Neural progenitor cell (in vitro differentiated cells): ENCODE measurements around the gene CARMIL1. TPM values are rescaled to one million over a fixed set of nuclear protein-coding genes. Genes with fewer than 3 reads are reported as not detected.

ENCODE experiments used
- DNase-seq: peaks from one replicate; pipeline ENCODE4 v3.0.0-alpha.2; 2016; ENCODE audit warnings: low spot score
- H2AFZ ChIP-seq: fragments of 200-600 bp; sonication (generic); replicated peaks from 2 replicates; pipeline ENCODE4 v1.6.1; 2016; ENCODE audit warnings: antibody characterized with exemption
- H3F3A ChIP-seq: fragments of 200-600 bp; sonication (generic); 2 replicates; pipeline ENCODE4 v1.6.1; 2016; ENCODE audit warnings: antibody characterized with exemption, low read depth
- H3K27ac ChIP-seq: fragments of 200-600 bp; sonication (generic); 2 replicates; pipeline ENCODE4 v1.5.1; 2016; ENCODE audit warnings: mild to moderate bottlenecking
- H3K27me3 ChIP-seq: fragments of 200-600 bp; sonication (generic); 2 replicates; pipeline ENCODE4 v1.6.1; 2016; ENCODE audit warnings: mild to moderate bottlenecking, moderate library complexity
- H3K36me3 ChIP-seq: fragments of 200-600 bp; sonication (generic); 2 replicates; pipeline ENCODE4 v1.5.1; 2016
- H3K4me1 ChIP-seq: fragments of 200-600 bp; sonication (generic); 2 replicates; pipeline ENCODE4 v1.6.1; 2016; ENCODE audit warnings: mixed run types
- H3K4me2 ChIP-seq: fragments of 200-600 bp; sonication (generic); 2 replicates; pipeline ENCODE4 v1.6.1; 2016
- H3K4me3 ChIP-seq: fragments of 200-600 bp; sonication (generic); 2 replicates; pipeline ENCODE4 v1.5.1; 2016
- H3K79me2 ChIP-seq: fragments of 200-600 bp; sonication (generic); 2 replicates; pipeline ENCODE4 v1.6.1; 2016; ENCODE audit warnings: low read depth
- H3K9ac ChIP-seq: fragments of 200-600 bp; sonication (generic); 2 replicates; pipeline ENCODE4 v1.6.1; 2016
- H3K9me3 ChIP-seq: fragments of 200-600 bp; sonication (generic); 2 replicates; pipeline ENCODE4 v1.5.1; 2016; ENCODE audit warnings: low read depth
- H4K20me1 ChIP-seq: fragments of 200-600 bp; sonication (generic); 2 replicates; pipeline ENCODE4 v1.6.1; 2016; ENCODE audit warnings: low read depth
- H3K27ac Mint-ChIP-seq: 3 replicates; pipeline ENCODE4 v1.8.0; 2021; ENCODE audit warnings: mixed read lengths
- H3K27me3 Mint-ChIP-seq: 2 replicates; pipeline ENCODE4 v1.8.0; 2022; ENCODE audit warnings: low read depth, mild to moderate bottlenecking, inconsistent platforms, moderate library complexity, mixed read lengths; ENCODE audit not compliant: insufficient read depth
- H3K36me3 Mint-ChIP-seq: 3 replicates; pipeline ENCODE4 v1.8.0; 2021; ENCODE audit warnings: mixed read lengths
- H3K4me1 Mint-ChIP-seq: 3 replicates; pipeline ENCODE4 v1.8.0; 2021; ENCODE audit warnings: mixed read lengths
- H3K4me3 Mint-ChIP-seq: 3 replicates; pipeline ENCODE4 v1.8.0; 2021; ENCODE audit warnings: mild to moderate bottlenecking, moderate library complexity, mixed read lengths
- H3K9me3 Mint-ChIP-seq: 3 replicates; pipeline ENCODE4 v1.8.0; 2020; ENCODE audit warnings: mixed read lengths
- EZH2 ChIP-seq: fragments of 200-600 bp; sonication (generic); IDR thresholded peaks from 2 replicates; pipeline ENCODE4 v1.6.1; 2017; ENCODE audit warnings: antibody characterized with exemption, mild to moderate bottlenecking, moderate library complexity
- EZH2phosphoT487 ChIP-seq: fragments of 200-600 bp; sonication (generic); IDR thresholded peaks from 2 replicates; pipeline ENCODE4 v1.6.1; 2017; ENCODE audit warnings: antibody characterized with exemption
- total RNA-seq: library from RNA; depleted of rRNA; stranded (reverse); fragments of >200 nt; gene quantifications from 2 replicates; pipeline ENCODE4 v1.2.3, GENCODE V29; 2015; ENCODE audit warnings: low replicate concordance
- TF ChIP-seq, protein P1 (sequence below): fragments of 200-600 bp; sonication (generic); IDR thresholded peaks from 2 replicates; pipeline ENCODE4 v1.5.1; 2017; ENCODE audit warnings: antibody characterized with exemption, mild to moderate bottlenecking

The CARMIL1 gene
- total RNA-seq, 1 donor from 2014 or later: 13.3 TPM

DNA sequence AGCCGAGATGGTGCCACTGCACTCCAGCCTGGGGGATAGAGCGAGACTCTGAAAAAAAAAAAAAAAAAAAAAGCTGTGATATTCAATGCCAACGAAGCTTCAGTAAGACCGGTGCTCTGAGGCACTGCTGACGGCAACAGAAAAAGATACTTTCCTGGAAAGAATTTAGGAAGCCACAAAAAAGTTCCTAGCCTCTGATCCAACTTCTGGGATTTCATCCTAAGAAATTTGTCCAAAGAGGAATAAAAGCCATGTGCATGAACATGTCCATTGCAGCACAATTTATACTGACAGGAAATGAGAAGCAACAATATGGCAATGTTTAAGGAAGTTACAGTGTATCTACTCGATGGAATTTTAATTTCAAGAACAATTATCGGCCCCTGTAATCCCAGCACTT is 24.5 kb upstream of the CARMIL1 start:
- Histone ChIP-seq H4K20me1 (no peaks in the 10 kb centered on the region), H3K4me1 (no peaks in the 10 kb centered on the region), H3K4me2 (no peak overlapping the region), H3K27ac (no peak overlapping the region), H3K79me2 (no peaks in the 10 kb centered on the region), H2AFZ (no peak overlapping the region), H3K4me3 (no peak overlapping the region), H3K27me3 (no peaks in the 10 kb centered on the region), H3K9ac (no peak overlapping the region), H3F3A (no peaks in the 10 kb centered on the region), H3K36me3 (no peaks in the 10 kb centered on the region), H3K9me3 (no peaks in the 10 kb centered on the region)
- Mint-ChIP-seq H3K36me3 (no peaks in the 10 kb centered on the region), H3K27me3 (peaks cover 3% of the 10 kb centered on the region), H3K4me1 (peaks cover 3% of the 10 kb centered on the region), H3K27ac (no peak overlapping the region), H3K4me3 (no peak overlapping the region), H3K9me3 (no peaks in the 10 kb centered on the region)
- TF ChIP-seq EZH2: no peak
- TF ChIP-seq, protein P1, sequence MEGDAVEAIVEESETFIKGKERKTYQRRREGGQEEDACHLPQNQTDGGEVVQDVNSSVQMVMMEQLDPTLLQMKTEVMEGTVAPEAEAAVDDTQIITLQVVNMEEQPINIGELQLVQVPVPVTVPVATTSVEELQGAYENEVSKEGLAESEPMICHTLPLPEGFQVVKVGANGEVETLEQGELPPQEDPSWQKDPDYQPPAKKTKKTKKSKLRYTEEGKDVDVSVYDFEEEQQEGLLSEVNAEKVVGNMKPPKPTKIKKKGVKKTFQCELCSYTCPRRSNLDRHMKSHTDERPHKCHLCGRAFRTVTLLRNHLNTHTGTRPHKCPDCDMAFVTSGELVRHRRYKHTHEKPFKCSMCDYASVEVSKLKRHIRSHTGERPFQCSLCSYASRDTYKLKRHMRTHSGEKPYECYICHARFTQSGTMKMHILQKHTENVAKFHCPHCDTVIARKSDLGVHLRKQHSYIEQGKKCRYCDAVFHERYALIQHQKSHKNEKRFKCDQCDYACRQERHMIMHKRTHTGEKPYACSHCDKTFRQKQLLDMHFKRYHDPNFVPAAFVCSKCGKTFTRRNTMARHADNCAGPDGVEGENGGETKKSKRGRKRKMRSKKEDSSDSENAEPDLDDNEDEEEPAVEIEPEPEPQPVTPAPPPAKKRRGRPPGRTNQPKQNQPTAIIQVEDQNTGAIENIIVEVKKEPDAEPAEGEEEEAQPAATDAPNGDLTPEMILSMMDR: no peak
- TF ChIP-seq EZH2phosphoT487: no peak
- DNase-seq: no peak

DNA sequence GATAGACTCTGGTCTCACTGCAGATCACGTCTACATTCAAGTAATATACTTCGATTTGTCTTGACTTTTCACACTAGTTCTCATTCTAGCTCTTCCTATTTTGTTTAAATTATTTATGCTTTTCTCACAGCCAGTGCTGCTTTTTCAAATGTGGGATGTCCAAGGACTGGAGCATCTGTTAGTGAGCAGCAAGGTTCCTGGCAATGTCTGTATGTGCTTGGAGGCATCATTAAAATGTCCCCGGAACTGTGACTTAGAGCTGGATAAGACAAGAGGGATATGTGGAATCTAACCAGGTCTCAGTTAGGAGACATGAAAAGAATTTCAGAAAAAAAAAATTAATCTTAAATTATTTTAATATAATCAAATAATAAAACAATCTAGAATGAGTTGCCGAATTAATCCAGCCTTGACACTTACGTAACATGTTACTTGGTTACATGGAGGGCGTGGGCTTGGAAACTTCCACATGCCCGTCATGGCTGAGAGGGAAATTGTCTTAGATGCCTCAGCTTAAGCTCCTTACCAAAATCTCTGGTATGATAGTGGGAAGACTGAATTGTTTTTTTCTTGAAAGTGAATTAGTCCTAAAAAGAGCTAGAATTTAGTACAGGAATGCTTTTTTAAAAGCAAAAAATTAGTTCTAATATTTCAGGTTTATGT is 21.4 kb upstream of the CARMIL1 start:
- H3K27ac ChIP-seq: no peak overlapping the region
- H3K27me3 ChIP-seq: no peaks in the 10 kb centered on the region
- no peak overlapping the region for H3K9ac ChIP-seq
- H3K4me1 ChIP-seq: no peaks in the 10 kb centered on the region
- no peaks in the 10 kb centered on the region for H3K79me2 ChIP-seq
- Mint-ChIP-seq H3K36me3 (no peaks in the 10 kb centered on the region), H3K27me3 (peaks cover 5% of the 10 kb centered on the region), H3K4me1 (no peaks in the 10 kb centered on the region), H3K4me3 (no peak overlapping the region), H3K9me3 (no peaks in the 10 kb centered on the region), H3K27ac (no peak overlapping the region)
- H3K4me2 ChIP-seq: no peak overlapping the region
- H4K20me1 ChIP-seq: no peaks in the 10 kb centered on the region
- no peaks in the 10 kb centered on the region for H3F3A ChIP-seq
- TF ChIP-seq, protein P1: no peak
- TF ChIP-seq EZH2phosphoT487: no peak
- TF ChIP-seq EZH2: no peak
- H3K4me3 ChIP-seq: no peak overlapping the region
- H2AFZ ChIP-seq: peak overlapping the region; percentile 32
- no peaks in the 10 kb centered on the region for H3K36me3 ChIP-seq
- H3K9me3 ChIP-seq: no peaks in the 10 kb centered on the region
- no peak for DNase-seq

DNA sequence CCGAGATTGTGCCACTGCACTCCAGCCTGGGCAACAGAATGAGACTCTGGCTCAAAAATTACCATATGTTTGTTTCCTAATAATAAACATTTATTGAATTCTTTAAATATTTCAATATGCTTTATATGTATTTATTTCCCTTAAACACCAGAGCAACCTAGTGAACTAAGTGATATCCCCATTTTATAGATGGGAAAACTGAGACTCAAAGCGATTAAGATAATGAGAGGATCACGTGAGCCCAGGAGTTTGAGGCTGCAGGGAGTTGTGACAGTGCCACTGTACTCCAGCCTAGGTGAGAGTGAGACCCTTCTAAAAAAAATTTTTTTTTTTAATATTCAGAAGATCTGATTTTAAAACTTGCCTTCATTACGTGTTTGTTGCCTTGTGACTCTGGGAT is 19.4 kb upstream of the CARMIL1 start:
- Mint-ChIP-seq H3K9me3 (no peaks in the 10 kb centered on the region), H3K4me3 (no peak overlapping the region), H3K4me1 (no peaks in the 10 kb centered on the region), H3K27ac (no peak overlapping the region), H3K36me3 (no peaks in the 10 kb centered on the region), H3K27me3 (peaks cover 5% of the 10 kb centered on the region)
- Histone ChIP-seq H3K79me2 (no peaks in the 10 kb centered on the region), H3F3A (no peaks in the 10 kb centered on the region), H3K27ac (no peak overlapping the region), H3K27me3 (no peaks in the 10 kb centered on the region), H3K9me3 (no peaks in the 10 kb centered on the region), H3K4me1 (no peaks in the 10 kb centered on the region), H3K4me2 (no peak overlapping the region), H3K4me3 (no peak overlapping the region), H2AFZ (no peak overlapping the region), H4K20me1 (no peaks in the 10 kb centered on the region), H3K36me3 (no peaks in the 10 kb centered on the region), H3K9ac (no peak overlapping the region)
- TF ChIP-seq, protein P1: no peak
- TF ChIP-seq EZH2phosphoT487 (no peak), EZH2 (no peak)
- DNase-seq: no peak
